Activated CD8-positive, alpha-beta memory T cell treated with anti-CD3 and anti-CD28 coated beads, Interleukin-2, amount 50 U/mL, for 48 hours (primary cell): ENCODE measurements around the gene ZNF277.

ENCODE experiments used
- DNase-seq: peaks from one replicate; pipeline ENCODE4 v3.0.0-alpha.2; 2020

Gene ZNF277

DNA sequence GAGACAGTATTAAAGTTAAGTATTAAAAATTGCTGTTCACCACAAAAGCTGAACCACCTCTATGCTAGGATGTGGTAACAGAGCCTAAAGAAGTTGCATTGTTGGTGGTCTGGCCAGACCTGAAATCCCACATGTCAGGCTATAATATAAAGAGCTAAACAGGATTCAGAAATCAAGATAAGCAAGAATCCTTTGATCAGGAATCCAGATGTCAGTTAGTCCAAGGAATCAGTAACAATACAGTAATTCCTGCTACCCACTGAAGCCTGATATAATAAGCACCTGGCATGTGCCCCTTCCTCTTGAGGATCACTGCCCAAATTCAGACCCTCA is 48.9 kb downstream of the ZNF277 start:
- no peak for DNase-seq

DNA sequence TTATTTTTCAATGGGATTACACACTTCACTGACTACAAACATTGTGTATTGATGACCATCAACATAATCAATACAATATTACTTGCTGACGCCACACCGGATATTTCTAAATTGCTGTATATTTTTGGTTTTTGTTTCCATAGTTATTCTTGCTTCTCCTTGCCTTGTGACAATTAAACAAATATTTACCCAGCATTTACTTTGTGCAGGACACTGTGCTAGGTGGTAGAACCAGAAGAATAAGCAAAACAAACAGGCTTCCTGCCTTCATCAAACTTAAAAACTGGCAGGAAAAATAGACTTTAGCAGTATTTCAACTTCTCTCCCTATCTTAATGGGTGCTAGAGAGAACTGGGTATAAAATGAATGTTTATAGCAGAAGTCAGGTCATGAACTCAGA is 50.6 kb downstream of the ZNF277 start:
- no peak for DNase-seq

DNA sequence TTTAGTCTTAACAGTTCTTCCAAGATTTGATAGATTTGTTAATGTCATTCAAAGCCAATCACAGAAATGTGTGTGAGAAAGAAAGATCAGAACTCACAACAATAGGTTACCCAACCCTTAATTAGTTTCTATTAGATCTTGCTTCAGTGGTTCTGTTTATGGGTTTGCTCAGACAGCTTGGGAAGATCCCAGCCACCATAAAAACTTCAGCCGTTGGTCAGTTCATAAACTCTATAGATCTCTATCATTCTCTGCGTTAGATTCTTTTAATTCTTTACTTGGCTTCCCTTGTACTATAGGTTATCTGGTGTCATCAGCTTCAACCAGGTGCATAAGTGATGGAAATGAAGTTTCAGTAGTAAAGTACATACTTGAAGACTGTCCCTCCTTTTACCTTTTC is 54.4 kb downstream of the ZNF277 start:
- no peak for DNase-seq

GRCh38 chr7:112262036-112262435 is 55.5 kb downstream of the ZNF277 start:
- DNase-seq = no peak

DNA sequence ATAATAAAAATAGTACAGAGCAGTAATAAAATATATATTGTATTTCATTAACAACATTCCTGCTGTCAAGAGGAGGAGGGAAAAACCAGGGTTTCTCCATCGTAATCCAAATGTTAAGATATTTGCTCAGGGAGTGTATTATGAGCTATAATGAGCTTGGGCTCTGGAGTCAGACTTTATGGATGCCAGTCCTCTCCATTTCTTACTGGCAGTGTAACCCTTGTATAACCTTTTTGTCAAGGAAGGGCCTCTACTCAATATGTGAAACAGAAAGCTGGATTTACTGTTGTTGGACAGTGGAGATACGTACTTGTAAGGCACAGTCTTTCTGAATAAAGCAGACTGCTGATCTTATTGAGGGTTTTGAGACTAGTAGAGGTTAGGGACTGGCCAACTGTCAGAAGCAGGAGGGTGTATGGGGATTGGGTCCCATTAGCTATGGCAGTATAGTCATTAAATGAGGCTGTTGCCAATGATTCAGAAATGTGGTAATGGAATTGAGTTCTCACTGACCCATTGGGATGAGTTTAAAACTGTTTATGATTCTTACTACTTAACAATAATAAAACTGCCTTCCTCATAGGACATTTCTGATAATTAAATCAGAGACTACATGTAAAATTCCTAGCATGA is 56.5 kb downstream of the ZNF277 start:
- DNase-seq = no peak

GRCh38 chr7:112263519-112263918 is 57.0 kb downstream of the ZNF277 start:
- DNase-seq = no peak

DNA sequence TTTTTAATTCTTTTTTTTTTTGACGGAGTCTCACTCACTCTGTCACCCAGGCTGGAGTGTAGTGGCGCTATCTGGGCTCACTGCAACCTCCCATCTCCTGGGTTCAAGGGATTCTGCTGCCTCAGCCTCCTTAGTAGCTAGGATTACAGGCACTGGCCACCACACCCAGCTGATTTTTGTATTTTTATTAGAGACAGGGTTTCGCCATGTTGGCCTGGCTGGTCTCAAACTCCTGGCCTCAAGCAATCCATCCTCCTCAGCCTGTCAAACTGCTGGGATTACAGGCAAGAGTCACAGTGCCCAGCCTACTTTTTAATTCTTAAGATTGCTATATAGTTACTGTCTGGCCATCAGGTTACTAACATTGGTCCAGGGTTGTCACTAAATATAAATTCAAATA is 59.6 kb downstream of the ZNF277 start:
- no peak for DNase-seq

DNA sequence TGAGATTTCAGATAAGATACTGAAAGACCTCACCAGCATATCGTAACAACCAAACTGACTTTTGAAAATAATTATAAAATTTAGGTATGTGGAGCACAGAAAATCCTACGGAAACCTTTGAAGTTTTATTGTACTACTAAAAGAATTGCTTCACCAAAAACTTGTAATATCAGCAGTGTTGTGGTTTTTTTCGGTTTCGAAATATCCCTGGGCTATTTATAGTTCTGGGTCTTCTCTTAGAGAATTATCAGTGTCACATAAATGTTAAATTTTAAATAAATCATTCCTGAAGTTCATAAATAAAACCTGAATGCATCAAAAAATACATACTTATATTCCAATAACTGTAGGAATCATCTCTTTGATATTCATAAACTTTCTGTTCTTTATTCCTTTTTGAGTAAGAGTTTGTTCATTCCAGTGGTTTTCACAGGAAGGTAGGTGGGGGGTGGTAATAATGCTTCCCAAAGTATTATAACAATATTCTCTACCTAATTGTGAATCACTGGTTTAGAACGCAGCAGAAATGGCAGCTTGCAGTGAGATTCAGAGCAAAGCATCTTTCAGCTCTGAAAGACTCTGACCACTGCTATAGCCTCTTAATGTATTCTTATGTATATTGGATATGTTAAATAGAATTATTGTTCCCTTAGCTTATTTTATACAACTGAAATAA is 60.2 kb downstream of the ZNF277 start:
- DNase-seq = no peak

DNA sequence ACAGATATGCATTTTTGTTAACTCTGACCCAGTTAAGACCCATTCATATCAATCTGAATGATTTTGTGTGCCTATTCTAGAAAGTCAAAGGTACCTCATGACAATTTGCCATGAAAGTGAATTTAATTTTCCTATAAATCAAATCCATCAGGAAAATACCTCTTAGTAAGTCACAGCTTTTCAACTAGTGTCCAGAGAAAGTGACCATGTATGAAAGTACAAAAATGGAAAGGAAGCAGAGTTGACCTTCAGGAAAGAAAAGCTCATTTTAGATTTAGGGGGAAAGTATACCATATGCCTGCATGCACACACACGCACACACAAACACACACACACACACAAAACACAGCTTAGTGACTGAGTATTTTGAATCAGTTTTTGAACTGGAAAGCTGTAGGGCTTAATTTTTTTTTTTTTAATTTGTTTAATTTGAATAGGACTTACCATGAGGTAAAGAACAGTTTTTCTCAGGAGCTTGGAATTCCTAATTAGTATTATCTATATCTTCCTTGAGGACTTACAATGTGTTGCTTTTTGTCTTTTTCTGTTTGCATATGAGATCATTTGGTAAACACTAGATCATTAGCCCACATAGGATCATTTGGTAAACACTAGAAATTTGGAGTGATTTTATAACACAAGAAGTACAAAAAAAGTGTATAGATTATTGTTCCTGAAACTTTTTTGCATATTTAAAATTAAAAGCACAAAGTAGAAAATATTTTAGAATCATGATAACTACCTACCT is 61.6 kb downstream of the ZNF277 start:
- DNase-seq = no peak

DNA sequence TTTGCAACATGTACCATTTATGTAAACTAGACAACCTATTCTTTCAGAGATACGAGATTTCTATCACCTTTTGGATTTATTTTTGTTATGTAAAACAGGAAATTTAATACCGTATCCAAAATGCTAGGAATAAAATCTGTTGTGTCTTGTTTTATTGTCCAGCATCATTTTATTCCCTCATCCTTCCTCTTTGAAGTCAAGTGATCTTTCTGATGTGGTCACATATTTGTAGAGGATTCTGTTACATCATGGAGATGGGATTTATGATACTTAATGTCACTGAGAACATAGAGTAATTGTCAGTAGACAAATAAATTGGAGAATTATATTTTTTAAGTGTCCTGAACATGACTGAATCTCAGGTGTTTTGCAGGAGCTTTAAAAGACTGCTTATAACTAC is 64.7 kb downstream of the ZNF277 start:
- DNase-seq = no peak

DNA sequence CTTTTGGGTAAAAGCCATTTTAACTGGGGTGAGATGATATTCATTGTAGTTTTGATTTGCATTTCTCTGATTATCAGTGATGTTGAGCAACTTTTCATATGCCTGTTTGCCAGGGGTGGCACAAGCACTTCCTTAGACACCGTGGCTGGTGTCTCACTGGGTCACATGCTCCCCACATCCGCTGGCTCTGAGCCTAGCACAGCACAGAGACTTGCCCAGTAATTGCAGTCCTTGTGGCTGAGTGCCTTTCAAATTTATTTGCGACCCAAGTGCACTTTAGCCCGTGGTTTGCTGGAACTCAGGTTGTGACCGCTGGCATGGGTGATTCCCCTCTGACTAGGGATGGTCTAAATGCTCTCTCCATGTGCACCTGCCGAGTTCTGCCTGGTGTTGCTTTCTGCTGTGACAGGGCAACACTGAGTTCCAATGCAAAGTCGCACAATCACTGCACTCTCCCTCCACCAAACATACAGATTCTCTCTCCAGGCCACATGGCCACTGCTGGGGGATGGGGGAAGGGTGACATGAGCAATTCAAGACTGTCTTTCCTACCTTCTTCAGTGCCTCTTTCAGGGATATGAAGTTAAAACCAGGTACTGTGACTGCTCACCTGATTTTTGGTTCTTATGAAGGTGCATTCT is 66.5 kb downstream of the ZNF277 start:
- no peak for DNase-seq

DNA sequence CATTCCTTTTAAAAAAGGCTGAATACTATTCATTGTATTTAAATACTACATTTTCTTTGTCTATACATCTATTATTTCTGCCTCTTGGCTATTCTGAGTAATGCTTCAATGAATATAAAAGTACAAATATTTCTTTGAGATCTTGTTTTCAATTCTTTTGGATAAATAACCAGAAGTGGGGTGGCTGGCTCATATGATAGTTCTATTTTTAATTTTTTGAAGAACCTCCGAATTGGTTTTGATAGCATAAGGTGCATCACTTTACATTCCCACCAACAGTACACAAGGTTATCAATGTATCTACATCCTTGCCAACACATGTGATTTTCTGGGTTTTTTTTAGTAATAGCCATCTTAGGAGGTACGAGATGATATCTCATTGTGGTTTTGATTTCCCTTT is 72.5 kb downstream of the ZNF277 start:
- no peak for DNase-seq

DNA sequence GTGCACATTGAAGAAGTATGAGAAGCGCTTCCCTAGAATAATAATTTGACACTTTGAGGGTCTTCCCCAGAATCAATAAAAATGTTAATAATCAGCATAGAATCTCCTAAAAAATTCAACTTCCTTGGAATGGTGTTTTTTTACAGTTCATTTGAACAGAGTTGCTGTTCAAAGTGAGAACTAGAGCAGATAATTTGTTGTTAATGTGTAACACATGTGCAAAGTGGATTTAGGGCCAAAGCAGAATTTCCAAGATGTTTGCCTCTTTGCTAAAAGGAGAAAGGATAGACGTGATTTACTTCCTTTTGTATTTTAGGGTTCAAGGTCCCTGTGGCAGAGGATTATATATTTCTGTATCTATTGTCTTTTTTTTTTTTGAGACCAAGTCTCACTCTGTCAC is 73.8 kb downstream of the ZNF277 start:
- no peak for DNase-seq

GRCh38 chr7:112282476-112283188 is 76.1 kb downstream of the ZNF277 start:
- no peak for DNase-seq

- no peak for DNase-seq
Measured at GRCh38 chr7:112283382-112283910, 77.0 kb downstream of the ZNF277 start.

DNA sequence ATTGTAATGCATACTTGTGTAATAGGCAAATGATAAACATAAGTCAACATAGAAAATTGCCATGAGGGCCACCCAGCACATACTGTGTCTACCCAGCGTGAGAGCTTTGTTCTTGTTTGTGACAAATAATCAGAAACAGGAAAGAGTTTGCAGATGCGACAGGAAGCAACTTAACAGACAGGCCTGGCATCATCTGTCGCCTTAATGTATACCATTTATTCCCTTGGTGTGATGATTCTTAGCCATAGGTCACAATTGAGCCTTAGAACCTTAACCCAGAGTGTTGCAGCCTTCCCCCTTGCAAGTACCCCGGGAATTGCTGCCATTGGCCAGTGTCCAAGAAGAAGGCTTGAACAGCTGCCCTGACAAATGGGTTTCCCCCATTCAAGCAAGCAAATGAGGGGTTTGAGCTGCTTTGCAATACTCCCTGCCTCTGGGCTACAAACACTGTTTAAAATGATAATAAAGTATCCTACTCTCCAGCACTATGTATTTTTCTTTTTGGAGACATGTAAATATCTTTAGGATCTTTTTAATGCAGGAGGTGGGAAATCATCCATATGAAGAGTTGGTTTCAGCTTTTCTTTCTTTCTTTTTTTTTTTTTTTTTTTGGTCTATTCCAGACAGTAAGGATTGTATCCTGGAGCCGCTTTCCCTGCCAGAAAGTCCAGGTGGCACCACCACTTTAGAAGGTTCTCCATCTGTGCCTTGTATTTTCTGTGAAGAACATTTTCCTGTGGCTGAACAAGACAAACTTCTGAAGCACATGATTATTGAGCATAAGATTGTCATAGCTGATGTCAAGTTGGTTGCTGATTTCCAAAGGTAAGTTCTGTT is 80.0 kb downstream of the ZNF277 start:
- no peak for DNase-seq

- no peak for DNase-seq
Measured at GRCh38 chr7:112288301-112288700, 81.8 kb downstream of the ZNF277 start.

- no peak for DNase-seq
Measured at GRCh38 chr7:112290065-112290464, 83.6 kb downstream of the ZNF277 start.

- no peak for DNase-seq
Measured at GRCh38 chr7:112292162-112292561, 85.7 kb downstream of the ZNF277 start.

DNA sequence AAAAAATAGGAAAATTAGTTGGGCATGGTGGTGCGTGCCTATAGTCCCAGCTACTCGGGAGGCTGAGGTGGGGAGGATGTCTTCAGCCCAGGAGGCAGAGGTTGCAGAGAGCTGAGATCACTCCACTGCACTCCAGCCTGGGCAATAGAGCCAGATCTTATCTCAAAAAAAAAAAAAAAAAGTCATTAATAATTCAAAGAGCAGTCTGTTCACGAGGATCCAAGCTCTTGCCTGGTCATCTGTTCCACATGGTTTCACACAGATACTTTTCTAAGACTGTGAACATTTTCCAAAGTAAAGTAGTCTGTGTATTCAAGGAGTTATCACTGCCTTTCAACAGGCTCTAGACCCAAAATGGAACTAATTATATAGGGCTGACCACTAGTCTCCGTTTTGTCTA is 86.9 kb downstream of the ZNF277 start:
- DNase-seq = no peak

DNA sequence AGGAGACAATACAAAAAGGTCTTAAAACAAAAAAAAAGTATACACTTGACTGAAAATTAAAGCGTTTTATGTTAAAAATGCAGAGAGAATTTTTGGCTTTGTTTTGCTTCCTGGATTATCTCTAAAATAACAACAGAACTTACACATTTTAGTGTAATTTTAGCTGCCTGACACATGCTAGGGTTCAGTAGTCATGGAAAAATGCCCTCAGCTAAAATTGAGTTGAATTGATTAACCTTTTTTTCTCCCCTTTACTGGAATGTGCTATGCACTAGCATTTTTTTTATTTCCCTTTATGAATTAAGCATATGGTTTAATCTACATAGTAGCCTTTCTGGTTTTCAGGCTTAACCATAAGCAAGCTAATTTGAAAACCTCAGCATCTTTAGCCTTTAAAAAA is 89.9 kb downstream of the ZNF277 start:
- DNase-seq = no peak

- no peak for DNase-seq
Measured at GRCh38 chr7:112297681-112298080, 91.2 kb downstream of the ZNF277 start.
